Stimulated activated CD8-positive, alpha-beta memory T cell treated with anti-CD3 and anti-CD28 coated beads, Interleukin-2, amount 100 ng/mL, for 48 hours (primary cell): ENCODE data around the gene BPHL.
"Not testable (repeated sequence)": the region's sequence is repeated elsewhere in the genome, so short reads cannot be mapped to it uniquely, and the experiment has no call there.

Experiments
- DNase-seq, 2 donors: peaks; one replicate each; pipeline ENCODE4 v3.0.0-alpha.2; 2020; ENCODE audit warnings: low read depth in 2 of 2

Gene BPHL

GRCh38 chr6:3122823-3123182 lies 4.3 kb downstream of the BPHL start:
- DNase-seq = no peak

DNA sequence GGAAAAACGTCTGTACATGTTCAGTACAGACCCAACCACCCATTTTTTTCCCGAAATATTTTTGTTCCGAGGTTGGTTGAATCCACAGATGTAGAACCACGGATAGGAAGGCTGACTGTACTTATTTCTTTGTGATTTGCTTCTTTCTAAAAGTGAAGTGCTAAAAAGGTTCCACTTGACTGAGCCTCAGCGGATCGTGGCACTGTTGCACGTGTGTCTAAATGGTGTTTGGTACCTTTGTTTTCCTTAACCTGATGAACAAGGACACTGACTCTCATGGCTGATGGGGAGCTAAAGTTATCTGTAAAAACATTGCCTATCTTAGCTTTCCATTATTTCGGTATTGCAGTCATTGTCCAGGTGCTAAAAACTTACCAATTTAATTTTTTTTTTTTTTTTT lies 6.2 kb downstream of the BPHL start:
- DNase-seq = no peak

GRCh38 chr6:3125815-3126214 lies 7.3 kb downstream of the BPHL start:
- no peak for DNase-seq

- DNase-seq = no peak
Observed at GRCh38 chr6:3128356-3129108, 10.0 kb downstream of the BPHL start.

DNA sequence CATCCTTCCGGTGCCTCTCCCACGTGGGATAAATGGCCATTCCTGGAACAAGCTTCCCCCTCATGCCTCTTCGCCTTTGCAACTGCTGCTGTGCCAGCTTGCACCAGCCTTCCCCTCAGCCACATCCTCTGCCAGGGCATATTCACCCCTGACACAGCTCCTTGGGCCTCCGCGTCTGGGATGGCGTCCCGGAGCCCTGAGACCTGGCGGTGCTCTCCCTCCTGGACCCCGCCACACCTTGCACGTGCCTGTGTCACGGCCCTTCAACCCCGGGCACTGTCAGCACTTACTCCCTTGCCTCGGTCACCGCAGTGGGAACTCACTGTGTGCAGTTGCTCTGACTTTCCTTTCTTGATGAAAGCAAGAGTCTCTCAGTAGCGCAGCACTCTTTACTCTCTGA lies 13.2 kb downstream of the BPHL start:
- no peak for DNase-seq

GRCh38 chr6:3133515-3133914 lies 15.0 kb downstream of the BPHL start:
- no peak for DNase-seq

DNA sequence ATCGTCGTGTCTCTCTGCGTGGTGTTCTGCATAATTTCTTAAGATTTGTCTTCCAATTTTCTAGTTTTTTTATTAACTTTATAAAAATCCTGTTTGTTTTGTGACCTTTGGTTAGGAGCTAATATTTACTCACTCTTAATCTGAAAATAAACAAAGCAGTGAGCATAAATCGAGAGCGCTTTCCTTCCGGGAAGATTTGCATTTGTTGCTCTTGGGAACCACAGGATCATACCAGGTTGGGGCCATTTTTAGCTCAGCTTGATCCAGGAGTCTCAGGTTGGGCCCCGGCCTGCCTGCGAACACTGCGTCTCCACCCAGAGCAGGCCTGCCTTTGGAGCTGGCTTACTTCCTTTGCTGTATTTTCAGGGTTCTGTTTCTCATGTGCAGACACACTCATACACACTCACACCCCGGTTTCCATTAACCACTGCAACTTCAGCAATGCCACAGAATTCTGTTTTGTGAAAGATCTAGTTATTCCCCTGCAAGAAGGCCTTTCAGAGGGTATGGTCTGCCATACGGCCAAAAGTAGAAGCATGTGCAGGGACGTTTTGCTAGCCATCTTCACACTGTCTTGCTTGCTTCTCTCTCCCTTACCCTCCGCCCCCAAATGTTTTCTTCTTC lies 17.3 kb downstream of the BPHL start:
- no peak for DNase-seq

- DNase-seq = no peak
Observed at GRCh38 chr6:3136292-3137011, 17.9 kb downstream of the BPHL start.

DNA sequence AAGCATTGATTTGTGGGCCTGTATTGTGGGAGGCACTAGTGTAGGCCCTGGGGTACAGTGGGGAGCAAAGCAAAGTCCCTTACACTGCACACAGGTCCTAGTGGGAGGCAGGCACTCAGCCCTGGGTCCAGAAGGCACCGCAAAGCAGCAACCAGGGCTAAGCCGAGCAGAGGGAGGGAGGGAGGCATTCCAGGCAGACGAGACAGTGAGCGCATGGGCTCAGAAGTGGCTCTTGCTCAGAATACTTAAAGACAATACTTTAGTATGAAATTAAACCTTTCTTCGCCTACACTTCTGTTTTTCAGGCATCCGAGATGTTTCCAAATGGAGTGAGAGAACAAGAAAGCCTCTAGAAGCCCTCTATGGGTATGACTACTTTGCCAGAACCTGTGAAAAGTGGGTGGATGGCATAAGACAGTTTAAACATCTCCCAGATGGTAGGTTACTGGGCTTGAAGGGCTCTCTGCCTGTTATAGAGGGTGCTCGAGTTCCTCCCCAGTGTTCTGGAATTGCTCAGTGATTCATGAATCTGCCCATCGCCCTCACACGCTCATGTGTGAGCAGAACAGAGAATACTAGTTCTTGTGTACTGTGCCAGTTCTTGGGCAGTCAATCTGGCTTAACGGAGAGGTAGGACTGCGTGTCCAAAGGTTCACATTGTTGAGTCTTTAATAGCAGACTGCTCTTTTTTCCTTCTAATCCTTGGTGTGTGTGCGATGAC lies 18.7 kb downstream of the BPHL start:
- no peak for DNase-seq

DNA sequence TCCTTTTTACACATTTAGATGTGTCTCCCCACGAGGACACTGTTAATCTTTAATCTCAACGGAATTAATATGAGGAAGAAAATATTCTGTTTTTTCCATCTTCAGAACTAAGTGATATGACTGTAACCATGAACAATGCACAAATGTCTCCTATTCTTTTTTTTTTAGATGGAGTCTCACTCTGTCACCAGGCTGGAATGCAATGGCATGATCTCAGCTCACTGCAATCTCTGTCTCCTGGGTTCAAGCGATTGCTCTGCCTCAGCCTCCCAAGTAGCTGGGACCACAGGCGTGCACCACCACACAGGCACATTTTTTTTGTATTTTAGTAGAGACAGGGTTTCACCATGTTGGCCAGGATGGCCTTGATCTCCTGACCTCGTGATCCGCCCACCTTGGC lies 19.4 kb downstream of the BPHL start:
- DNase-seq = not testable (repeated sequence)

DNA sequence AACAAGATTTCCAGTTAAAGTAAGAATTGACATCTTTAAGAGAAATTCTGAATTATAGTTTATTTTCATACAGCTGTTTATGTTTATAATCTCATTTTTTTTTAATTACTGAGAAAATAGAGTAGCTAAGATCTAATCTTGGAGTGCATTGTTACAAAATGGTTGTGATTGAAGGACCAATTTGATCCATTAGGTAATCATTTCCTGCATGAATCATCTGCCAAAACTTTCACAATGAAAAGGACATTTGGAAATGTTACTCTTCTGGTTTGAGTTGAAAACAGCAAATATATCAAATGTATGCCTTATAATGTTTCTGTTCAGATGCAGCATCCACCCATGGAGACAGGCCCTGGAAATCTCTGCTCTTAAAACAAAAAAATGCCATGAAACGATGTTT lies 19.8 kb downstream of the BPHL start:
- no peak for DNase-seq

GRCh38 chr6:3139090-3139903 lies 20.8 kb downstream of the BPHL start:
- DNase-seq = no peak

DNA sequence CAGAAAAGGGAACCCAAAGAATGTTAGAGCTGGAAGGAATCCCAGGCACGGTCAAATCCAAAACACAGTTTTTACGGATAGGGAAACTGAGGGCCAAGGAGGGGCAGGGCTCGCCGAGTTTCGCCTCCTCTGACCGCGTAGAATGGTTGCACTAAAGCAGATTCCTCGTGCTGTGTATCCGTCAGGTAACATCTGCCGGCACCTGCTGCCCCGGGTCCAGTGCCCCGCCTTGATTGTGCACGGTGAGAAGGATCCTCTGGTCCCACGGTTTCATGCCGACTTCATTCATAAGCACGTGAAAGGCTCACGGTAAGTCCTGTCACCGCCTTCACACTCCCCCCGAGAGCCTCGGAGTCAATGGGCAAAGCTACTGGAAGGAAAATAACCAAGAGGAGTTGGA lies 21.7 kb downstream of the BPHL start:
- DNase-seq = no peak

- DNase-seq = no peak
Observed at GRCh38 chr6:3142536-3142935, 24.0 kb downstream of the BPHL start.

- DNase-seq = no peak
Observed at GRCh38 chr6:3143158-3143557, 24.6 kb downstream of the BPHL start.

DNA sequence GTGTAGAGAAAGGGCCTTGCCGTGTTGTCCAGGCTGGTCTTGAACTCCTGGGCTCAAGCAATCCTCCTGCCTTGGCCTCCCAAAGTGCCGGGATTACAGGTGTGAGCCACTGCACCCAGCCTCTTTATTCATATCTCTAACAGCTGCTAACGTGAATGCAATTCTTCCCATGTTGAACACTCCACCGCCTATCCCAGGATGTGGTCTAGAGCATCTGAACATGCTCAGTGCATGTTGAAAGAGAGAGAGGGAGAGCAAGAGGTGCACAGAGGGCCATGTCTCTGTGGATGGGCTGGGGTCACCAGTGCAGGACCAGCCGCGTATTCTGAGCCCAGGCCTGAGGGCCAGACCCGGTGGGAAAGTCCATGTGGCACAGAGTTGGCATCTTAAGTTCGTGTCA lies 26.1 kb downstream of the BPHL start:
- no peak for DNase-seq

- DNase-seq = no peak
Observed at GRCh38 chr6:3147914-3148757, 29.6 kb downstream of the BPHL start.

DNA sequence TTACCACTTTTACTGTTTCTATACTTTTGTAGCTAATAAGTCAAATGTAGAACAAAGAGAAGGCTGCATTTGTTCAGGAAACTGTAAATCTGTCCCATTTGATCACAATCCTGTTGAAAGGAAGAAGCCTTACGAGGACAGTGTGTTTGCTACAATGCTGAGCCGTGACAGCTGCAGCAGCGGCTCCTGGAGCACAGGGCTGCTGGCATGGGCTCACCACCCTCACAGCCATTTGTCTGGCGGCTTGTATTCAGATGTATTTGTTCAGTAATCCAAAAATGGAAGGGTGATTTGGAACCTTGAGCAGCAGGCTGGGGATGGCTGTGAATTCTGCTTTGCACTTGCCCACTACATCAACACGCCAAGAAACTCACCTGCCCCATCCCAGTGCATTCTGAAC lies 33.2 kb downstream of the BPHL start:
- no peak for DNase-seq

GRCh38 chr6:3152689-3153088 lies 34.2 kb downstream of the BPHL start:
- DNase-seq = no peak

- not testable (repeated sequence) for DNase-seq
Observed at GRCh38 chr6:3155416-3155815, 36.9 kb downstream of the BPHL start.
